ENCODE measurements around the gene MROH2A. TPM values are rescaled to one million over a fixed set of nuclear protein-coding genes. Genes with fewer than 3 reads are reported as not detected.

MROH2A gene
- total and polyA plus RNA-seq, 10 donors, result 0.27 to 1.5 (median 0.43) TPM; not detected in 7

- H3K9me3 ChIP-seq, result no peaks in the 10 kb centered on the region
- peaks cover 0 to 61% (median 0%) of the 10 kb centered on the region in 7 donors for H3K27me3 ChIP-seq (replicated peaks in 1 of 7)
- H3K36me3 ChIP-seq, result no peaks in the 10 kb centered on the region
- 60 to 82% (median 73%) methylated on average over 9 to 12 of the region's 12 CpGs for WGBS, 5 donors
- no peak for TF ChIP-seq POLR2A (IDR thresholded peaks at IDR 0.05)
- TF ChIP-seq POLR2AphosphoS5 (IDR thresholded peaks at IDR 0.05), result no peak
- TF ChIP-seq CTCF (IDR thresholded peaks at IDR 0.05 in 8 of 11, conservative IDR thresholded peaks at IDR 0.05 in 3 of 11), result no peak
- no peak overlapping the region for H3K4me3 ChIP-seq
- H3K4me1 ChIP-seq, result no peaks in the 10 kb centered on the region
- DNase-seq, result peak; percentile 56
- no peak overlapping the region for H3K27ac ChIP-seq
- intact Hi-C loops (cut with DNase I; ENCODE audit: low total_unique reads), result no loop called here
These were observed 29.2 kb downstream of the MROH2A start for GRCh38 chr2:233807215-233807865.

- H3K9me3 ChIP-seq, result no peaks in the 10 kb centered on the region
- intact Hi-C loops (cut with DNase I; ENCODE audit: low total_unique reads), result no loop called here
These were observed 30.1 kb downstream of the MROH2A start for GRCh38 chr2:233807966-233808935.

GRCh38 chr2:233810385-233810784, 32.3 kb downstream of the MROH2A start:
- intact Hi-C loops (cut with DNase I; ENCODE audit: low total_unique reads), result no loop called here
- no peak overlapping the region for H3K27ac ChIP-seq
- H3K27me3 ChIP-seq (replicated peaks in 1 of 7), result peaks cover 0 to 49% (median 0%) of the 10 kb centered on the region in 7 donors
- TF ChIP-seq POLR2AphosphoS5 (IDR thresholded peaks at IDR 0.05) (no peak), POLR2A (IDR thresholded peaks at IDR 0.05) (no peak), CTCF (IDR thresholded peaks at IDR 0.05 in 8 of 11, conservative IDR thresholded peaks at IDR 0.05 in 3 of 11) (no peak)
- DNase-seq, result no peak
- no peaks in the 10 kb centered on the region for H3K9me3 ChIP-seq
- no peak overlapping the region for H3K4me3 ChIP-seq
- 86 to 94% (median 89%) methylated on average over 6 of the region's 6 CpGs for WGBS, 5 donors
- no peaks in the 10 kb centered on the region for H3K4me1 ChIP-seq
- H3K36me3 ChIP-seq, result no peaks in the 10 kb centered on the region

More at GRCh38 chr2:233807966-233808935, 30.1 kb downstream of the MROH2A start:
- DNase-seq, result peak; percentile 49
- H3K4me3 ChIP-seq, result no peak overlapping the region
- H3K27ac ChIP-seq, result no peak overlapping the region
- WGBS, 5 donors, result 67 to 84% (median 75%) methylated on average over 6 to 10 of the region's 10 CpGs
- peaks cover 0 to 56% (median 0%) of the 10 kb centered on the region in 7 donors for H3K27me3 ChIP-seq (replicated peaks in 1 of 7)
- no peaks in the 10 kb centered on the region for H3K4me1 ChIP-seq
- TF ChIP-seq POLR2A (IDR thresholded peaks at IDR 0.05) (no peak), CTCF (IDR thresholded peaks at IDR 0.05 in 8 of 11, conservative IDR thresholded peaks at IDR 0.05 in 3 of 11) (no peak), POLR2AphosphoS5 (IDR thresholded peaks at IDR 0.05) (no peak)
- H3K36me3 ChIP-seq, result no peaks in the 10 kb centered on the region

- H3K4me1 ChIP-seq, result no peaks in the 10 kb centered on the region
- no peak overlapping the region for H3K27ac ChIP-seq
- 71 to 84% (median 79%) methylated on average over 4 of the region's 4 CpGs for WGBS, 5 donors
- intact Hi-C loops (cut with DNase I; ENCODE audit: low total_unique reads), result no loop called here
- DNase-seq, result peak; percentile 49
- peaks cover 0 to 49% (median 0%) of the 10 kb centered on the region in 7 donors for H3K27me3 ChIP-seq (replicated peaks in 1 of 7)
- no peak overlapping the region for H3K4me3 ChIP-seq
- no peaks in the 10 kb centered on the region for H3K9me3 ChIP-seq
- no peaks in the 10 kb centered on the region for H3K36me3 ChIP-seq
- TF ChIP-seq POLR2A (IDR thresholded peaks at IDR 0.05), result no peak
- no peak for TF ChIP-seq POLR2AphosphoS5 (IDR thresholded peaks at IDR 0.05)
- TF ChIP-seq CTCF (IDR thresholded peaks at IDR 0.05 in 8 of 11, conservative IDR thresholded peaks at IDR 0.05 in 3 of 11), result no peak
These were observed 33.0 kb downstream of the MROH2A start for GRCh38 chr2:233811087-233811486.

Measured in spleen (tissue), 11 donors.